Neuronal stem cell (in vitro differentiated cells): Measurements from ENCODE around the gene UGT1A1.
"Not testable (repeated sequence)": the region's sequence is repeated elsewhere in the genome, so short reads cannot be mapped to it uniquely, and the experiment has no call there.

Source experiments
- DNase-seq: peaks from one replicate; pipeline ENCODE4 v3.0.0-alpha.2; 2013; ENCODE audit warnings: low spot score
- H2AFZ ChIP-seq: one replicate; pipeline ENCODE4 v1.6.1; 2013; ENCODE audit warnings: mild to moderate bottlenecking, low read length, inconsistent platforms
- H2AK5ac ChIP-seq: 2 replicates; pipeline ENCODE4 v1.6.1; 2013; ENCODE audit warnings: low read depth, mild to moderate bottlenecking, inconsistent platforms, low read length, moderate library complexity, mixed read lengths
- H2BK120ac ChIP-seq: 2 replicates; pipeline ENCODE4 v1.6.1; 2013; ENCODE audit warnings: low read depth, mild to moderate bottlenecking, inconsistent platforms, low read length, moderate library complexity, mixed read lengths
- H2BK12ac ChIP-seq: one replicate; pipeline ENCODE4 v1.6.1; 2013; ENCODE audit warnings: low read length, inconsistent platforms
- H2BK15ac ChIP-seq: 2 replicates; pipeline ENCODE4 v1.6.1; 2013; ENCODE audit warnings: mild to moderate bottlenecking, low read length, inconsistent platforms, mixed read lengths
- H2BK5ac ChIP-seq: one replicate; pipeline ENCODE4 v1.6.1; 2013; ENCODE audit warnings: inconsistent platforms, mild to moderate bottlenecking, low read length, moderate library complexity
- H3K14ac ChIP-seq: one replicate; pipeline ENCODE4 v1.6.1; 2013; ENCODE audit warnings: low read length, inconsistent platforms
- H3K18ac ChIP-seq: 2 replicates; pipeline ENCODE4 v1.6.1; 2013; ENCODE audit warnings: low read length, inconsistent platforms
- H3K23ac ChIP-seq: 2 replicates; pipeline ENCODE4 v1.6.1; 2013; ENCODE audit warnings: low read depth, mild to moderate bottlenecking, mixed read lengths, low read length, inconsistent platforms; ENCODE audit not compliant: poor library complexity
- H3K27ac ChIP-seq: replicated peaks from 3 replicates; pipeline ENCODE4 v1.5.1; 2013; ENCODE audit warnings: low read length, inconsistent platforms
- H3K27me3 ChIP-seq, 3 experiments: 2 replicates each; pipeline ENCODE4 v1.6.1; 2013; ENCODE audit warnings: low read length in 3 of 3, mild to moderate bottlenecking in 2 of 3, inconsistent platforms in 1 of 3, low read depth in 1 of 3, mixed read lengths in 1 of 3, moderate library complexity in 1 of 3; ENCODE audit not compliant: control insufficient read depth in 3 of 3, insufficient read depth in 3 of 3
- H3K36me3 ChIP-seq, 2 donors: replicated peaks in 1 of 2; 2 replicates each; pipeline ENCODE4 v1.6.1; 2013; ENCODE audit warnings: low read length in 2 of 2; ENCODE audit not compliant: control insufficient read depth in 2 of 2, insufficient read depth in 2 of 2
- H3K4ac ChIP-seq: 2 replicates; pipeline ENCODE4 v1.6.1; 2013; ENCODE audit warnings: inconsistent platforms, mild to moderate bottlenecking, low read length, moderate library complexity
- H3K4me1 ChIP-seq, 2 donors: 1 replicate in 1 of 2; 2 replicates in 1 of 2; pipeline ENCODE4 v1.6.1; 2013; ENCODE audit warnings: low read length in 2 of 2, low read depth in 1 of 2; ENCODE audit not compliant: control insufficient read depth in 2 of 2, insufficient read depth in 1 of 2
- H3K4me2 ChIP-seq: one replicate; pipeline ENCODE4 v1.6.1; 2013; ENCODE audit warnings: mild to moderate bottlenecking, low read length, inconsistent platforms; ENCODE audit not compliant: insufficient read depth, poor library complexity, severe bottlenecking
- H3K4me3 ChIP-seq, 2 donors: 2 replicates each; pipeline ENCODE4 v1.5.1; 2013; ENCODE audit warnings: low read length in 2 of 2, mild to moderate bottlenecking in 2 of 2, inconsistent platforms in 1 of 2, moderate library complexity in 1 of 2
- H3K79me1 ChIP-seq: one replicate; pipeline ENCODE4 v1.6.1; 2013; ENCODE audit warnings: low read depth, mild to moderate bottlenecking, inconsistent platforms, low read length, moderate library complexity
- H3K9ac ChIP-seq: one replicate; pipeline ENCODE4 v1.6.1; 2013; ENCODE audit warnings: mild to moderate bottlenecking, low read depth, low read length, inconsistent platforms; ENCODE audit not compliant: poor library complexity
- H3K9me3 ChIP-seq, 2 donors: replicated peaks in 1 of 2; 2 replicates each; pipeline versions ENCODE3 to v1.6.1; 2013; ENCODE audit warnings: low read length in 2 of 2, mild to moderate bottlenecking in 2 of 2, inconsistent platforms in 1 of 2, low read depth in 1 of 2, mixed read lengths in 1 of 2, moderate library complexity in 1 of 2; ENCODE audit not compliant: control insufficient read depth in 2 of 2, insufficient read depth in 1 of 2
- H4K8ac ChIP-seq: one replicate; pipeline ENCODE4 v1.6.1; 2013; ENCODE audit warnings: low read depth, mild to moderate bottlenecking, inconsistent platforms, low read length, moderate library complexity
- H4K91ac ChIP-seq: one replicate; pipeline ENCODE4 v1.6.1; 2013; ENCODE audit warnings: low read length, low read depth, mild to moderate bottlenecking, inconsistent platforms; ENCODE audit not compliant: poor library complexity
- WGBS, 2 donors: extraction: QIAGEN DNeasy Blood & Tissue Kit; methylation state at CpG; one replicate each; pipeline ENCODE4 v1.1.7; 2013; ENCODE audit warnings: missing lambda C conversion rate in 2 of 2, mixed read lengths in 1 of 2; ENCODE audit not compliant: insufficient read length in 2 of 2, insufficient replicate concordance in 1 of 2; ENCODE audit errors: extremely low coverage in 2 of 2; 5-methylcytosine and 5-hydroxymethylcytosine counted together

UGT1A1 gene

GRCh38 chr2:233740870-233741269, 19.2 kb upstream of the UGT1A1 start:
- Histone ChIP-seq H3K4ac (no peak overlapping the region), H4K91ac (no peak overlapping the region), H3K18ac (no peak overlapping the region), H3K4me2 (no peak overlapping the region), H4K8ac (no peak overlapping the region), H3K79me1 (no peaks in the 10 kb centered on the region), H2BK12ac (no peak overlapping the region), H3K14ac (no peak overlapping the region), H3K4me1 (peaks cover 0 to 3% of the 10 kb centered on the region in 2 donors), H2AK5ac (no peak overlapping the region), H2BK120ac (no peak overlapping the region), H3K27me3 (no peaks in the 10 kb centered on the region), H3K9me3 (peaks cover 3 to 9% of the 10 kb centered on the region in 2 donors), H2BK5ac (no peak overlapping the region), H3K9ac (no peak overlapping the region), H3K23ac (no peak overlapping the region), H2AFZ (no peak overlapping the region), H3K4me3 (no peak overlapping the region), H3K36me3 (no peaks in the 10 kb centered on the region), H3K27ac (no peak overlapping the region), H2BK15ac (no peak overlapping the region)
- no CpG with 5 or more reads among the region's 2 CpGs for WGBS, 2 donors
- DNase-seq, result no peak

- Histone ChIP-seq H3K27me3 (no peaks in the 10 kb centered on the region), H3K9me3 (peaks cover 0 to 3% of the 10 kb centered on the region in 2 donors)
Measured at GRCh38 chr2:233743464-233744259, 16.4 kb upstream of the UGT1A1 start.

GRCh38 chr2:233745073-233745755, 14.9 kb upstream of the UGT1A1 start:
- H3K4me2 ChIP-seq, result no peak overlapping the region
- no peak overlapping the region for H2BK5ac ChIP-seq
- no peak overlapping the region for H3K23ac ChIP-seq
- no peaks in the 10 kb centered on the region for H3K4me1 ChIP-seq
- peaks cover 0 to 3% of the 10 kb centered on the region in 2 donors for H3K9me3 ChIP-seq
- no peak overlapping the region for H2AK5ac ChIP-seq
- H2BK120ac ChIP-seq, result no peak overlapping the region
- no peak overlapping the region for H4K91ac ChIP-seq
- no peak overlapping the region for H2BK15ac ChIP-seq
- no peak overlapping the region for H4K8ac ChIP-seq
- H3K36me3 ChIP-seq, result no peaks in the 10 kb centered on the region
- H3K27ac ChIP-seq, result no peak overlapping the region
- H2AFZ ChIP-seq, result no peak overlapping the region
- no peaks in the 10 kb centered on the region for H3K27me3 ChIP-seq
- no peak overlapping the region for H3K4me3 ChIP-seq
- no peak overlapping the region for H3K9ac ChIP-seq
- H2BK12ac ChIP-seq, result no peak overlapping the region
- DNase-seq, result no peak
- H3K18ac ChIP-seq, result no peak overlapping the region
- no peaks in the 10 kb centered on the region for H3K79me1 ChIP-seq
- H3K14ac ChIP-seq, result no peak overlapping the region
- no CpG with 5 or more reads among the region's 5 CpGs for WGBS, 2 donors
- no peak overlapping the region for H3K4ac ChIP-seq

More at GRCh38 chr2:233743464-233744259, 16.4 kb upstream of the UGT1A1 start:
- Histone ChIP-seq H4K91ac (no peak overlapping the region), H4K8ac (no peak overlapping the region), H2BK120ac (peak overlapping the region; percentile 58), H3K36me3 (no peaks in the 10 kb centered on the region), H3K27ac (no peak overlapping the region), H3K4me3 (peak overlapping the region in 1 of 2 donors; percentile 56), H2BK15ac (no peak overlapping the region), H3K4me1 (no peaks in the 10 kb centered on the region), H2AFZ (no peak overlapping the region), H3K18ac (peak overlapping the region; percentile 80), H3K79me1 (no peaks in the 10 kb centered on the region), H2AK5ac (peak overlapping the region; percentile 75), H3K9ac (no peak overlapping the region), H3K14ac (no peak overlapping the region), H3K4me2 (peak overlapping the region; percentile 15), H2BK12ac (no peak overlapping the region), H2BK5ac (peak overlapping the region; percentile 36), H3K23ac (peak overlapping the region; percentile 90), H3K4ac (no peak overlapping the region)
- no CpG with 5 or more reads among the region's 46 CpGs for WGBS, 2 donors
- DNase-seq, result no peak

GRCh38 chr2:233745838-233746237, 14.2 kb upstream of the UGT1A1 start:
- no CpG with 5 or more reads among the region's 2 CpGs for WGBS, 2 donors
- H3K79me1 ChIP-seq, H3K4ac ChIP-seq, H2AK5ac ChIP-seq, H3K27me3 ChIP-seq, H3K23ac ChIP-seq, H3K18ac ChIP-seq, H3K9me3 ChIP-seq, H3K14ac ChIP-seq, DNase-seq, H2BK120ac ChIP-seq, H4K91ac ChIP-seq, H3K36me3 ChIP-seq, H2BK12ac ChIP-seq, H2BK5ac ChIP-seq, H3K9ac ChIP-seq, H3K4me1 ChIP-seq, H4K8ac ChIP-seq, H3K4me2 ChIP-seq, H3K27ac ChIP-seq, H3K4me3 ChIP-seq, H2BK15ac ChIP-seq, H2AFZ ChIP-seq: not testable (repeated sequence)
